ENCODE measurements around the gene AGMO. TPM values are rescaled to one million over a fixed set of nuclear protein-coding genes. Genes with fewer than 3 reads are reported as not detected.

AGMO gene
- polyA plus RNA-seq, 1 donor (not counting 4 experiments of a cell fraction or from before 2014, with no cell fraction given) = not detected

GRCh38 chr7:15503603-15504290, 58.1 kb downstream of the AGMO start:
- Histone ChIP-seq H3K27me3 (ENCODE audit: control insufficient read depth, extremely low read depth, insufficient read depth, low read length) (no peaks in the 10 kb centered on the region), H3K36me3 (ENCODE audit: control insufficient read depth in 2 of 2, extremely low read depth in 1 of 2, insufficient read depth in 2 of 2, low read length in 2 of 2) (no peaks in the 10 kb centered on the region), H3K4me1 (ENCODE audit: control insufficient read depth, extremely low read depth, insufficient read depth, low read length) (no peaks in the 10 kb centered on the region), H3K4me2 (ENCODE audit: control insufficient read depth, extremely low read depth, insufficient read depth, low read depth, low read length) (no peak overlapping the region), H3K27ac (ENCODE audit: control insufficient read depth, insufficient read depth, low read length) (no peak overlapping the region), H4K20me1 (ENCODE audit: control insufficient read depth, extremely low read depth, insufficient read depth, low read length) (no peaks in the 10 kb centered on the region), H2AFZ (ENCODE audit: control insufficient read depth, low read length) (no peak overlapping the region), H3K4me3 (ENCODE audit: control insufficient read depth in 2 of 3, extremely low read depth in 1 of 3, insufficient read depth in 2 of 3, low read depth in 1 of 3, low read length in 3 of 3) (no peak overlapping the region), H3K79me2 (ENCODE audit: control insufficient read depth, insufficient read depth, low read length) (no peaks in the 10 kb centered on the region), H3K9me3 (ENCODE audit: control insufficient read depth, low read depth, low read length) (no peaks in the 10 kb centered on the region), H3K9ac (ENCODE audit: control insufficient read depth, extremely low read depth, insufficient read depth, low read length) (no peak overlapping the region), H3K9me1 (ENCODE audit: control insufficient read depth, extremely low read depth, insufficient read depth, low read length) (no peaks in the 10 kb centered on the region)
- no peak for DNase-seq (ENCODE audit: low read depth, low spot score)
- no peak for TF ChIP-seq EZH2 (IDR thresholded peaks at IDR 0.05; ENCODE audit: low read length)
- TF ChIP-seq, protein P1, sequence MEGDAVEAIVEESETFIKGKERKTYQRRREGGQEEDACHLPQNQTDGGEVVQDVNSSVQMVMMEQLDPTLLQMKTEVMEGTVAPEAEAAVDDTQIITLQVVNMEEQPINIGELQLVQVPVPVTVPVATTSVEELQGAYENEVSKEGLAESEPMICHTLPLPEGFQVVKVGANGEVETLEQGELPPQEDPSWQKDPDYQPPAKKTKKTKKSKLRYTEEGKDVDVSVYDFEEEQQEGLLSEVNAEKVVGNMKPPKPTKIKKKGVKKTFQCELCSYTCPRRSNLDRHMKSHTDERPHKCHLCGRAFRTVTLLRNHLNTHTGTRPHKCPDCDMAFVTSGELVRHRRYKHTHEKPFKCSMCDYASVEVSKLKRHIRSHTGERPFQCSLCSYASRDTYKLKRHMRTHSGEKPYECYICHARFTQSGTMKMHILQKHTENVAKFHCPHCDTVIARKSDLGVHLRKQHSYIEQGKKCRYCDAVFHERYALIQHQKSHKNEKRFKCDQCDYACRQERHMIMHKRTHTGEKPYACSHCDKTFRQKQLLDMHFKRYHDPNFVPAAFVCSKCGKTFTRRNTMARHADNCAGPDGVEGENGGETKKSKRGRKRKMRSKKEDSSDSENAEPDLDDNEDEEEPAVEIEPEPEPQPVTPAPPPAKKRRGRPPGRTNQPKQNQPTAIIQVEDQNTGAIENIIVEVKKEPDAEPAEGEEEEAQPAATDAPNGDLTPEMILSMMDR (optimal IDR thresholded peaks at IDR 0.05 in 1 of 3, IDR thresholded peaks at IDR 0.05 in 1 of 3, conservative IDR thresholded peaks at IDR 0.05 in 1 of 3; ENCODE audit: extremely low read depth in 1 of 3, insufficient read depth in 2 of 3, low read length in 3 of 3) = no peak
- dilution Hi-C loops (cut with MboI; ENCODE audit: extremely low pct_ligation_motif_present, low sequenced_read_pairs) = no loop called here
- no peak for FAIRE-seq

DNA sequence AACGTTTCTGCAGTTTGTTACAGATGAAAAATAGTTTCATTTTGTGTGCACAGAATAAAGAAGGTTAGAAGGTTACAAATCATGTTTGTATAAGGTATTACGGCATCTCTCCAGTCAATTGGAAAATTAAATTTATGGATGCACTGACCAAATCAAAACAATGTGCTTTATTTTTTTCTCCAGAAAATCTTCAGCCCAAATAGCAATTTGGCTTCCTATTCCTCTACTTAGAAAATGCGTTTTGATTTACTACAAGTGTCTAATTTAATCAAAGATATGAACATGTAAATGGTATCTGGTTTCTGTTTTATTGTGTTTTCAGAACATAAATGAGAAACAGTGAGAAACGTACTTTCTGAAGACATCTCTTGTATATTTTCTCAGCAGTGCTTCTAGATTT, 63.4 kb downstream of the AGMO start:
- H3K9ac ChIP-seq (ENCODE audit: control insufficient read depth, extremely low read depth, insufficient read depth, low read length) = no peak overlapping the region
- DNase-seq (ENCODE audit: low read depth, low spot score) = no peak
- no peaks in the 10 kb centered on the region for H3K9me1 ChIP-seq (ENCODE audit: control insufficient read depth, extremely low read depth, insufficient read depth, low read length)
- H3K36me3 ChIP-seq (ENCODE audit: control insufficient read depth in 2 of 2, extremely low read depth in 1 of 2, insufficient read depth in 2 of 2, low read length in 2 of 2) = no peaks in the 10 kb centered on the region
- H3K4me3 ChIP-seq (ENCODE audit: control insufficient read depth in 2 of 3, extremely low read depth in 1 of 3, insufficient read depth in 2 of 3, low read depth in 1 of 3, low read length in 3 of 3) = no peak overlapping the region
- no peaks in the 10 kb centered on the region for H3K79me2 ChIP-seq (ENCODE audit: control insufficient read depth, insufficient read depth, low read length)
- no peak for FAIRE-seq
- no peaks in the 10 kb centered on the region for H3K9me3 ChIP-seq (ENCODE audit: control insufficient read depth, low read depth, low read length)
- H2AFZ ChIP-seq (ENCODE audit: control insufficient read depth, low read length) = no peak overlapping the region
- TF ChIP-seq EZH2 (IDR thresholded peaks at IDR 0.05; ENCODE audit: low read length) = no peak
- TF ChIP-seq, protein P1 (optimal IDR thresholded peaks at IDR 0.05 in 1 of 3, IDR thresholded peaks at IDR 0.05 in 1 of 3, conservative IDR thresholded peaks at IDR 0.05 in 1 of 3; ENCODE audit: extremely low read depth in 1 of 3, insufficient read depth in 2 of 3, low read length in 3 of 3) = no peak
- dilution Hi-C loops (cut with MboI; ENCODE audit: extremely low pct_ligation_motif_present, low sequenced_read_pairs) = no loop called here
- H3K27me3 ChIP-seq (ENCODE audit: control insufficient read depth, extremely low read depth, insufficient read depth, low read length) = no peaks in the 10 kb centered on the region
- no peaks in the 10 kb centered on the region for H4K20me1 ChIP-seq (ENCODE audit: control insufficient read depth, extremely low read depth, insufficient read depth, low read length)
- no peak overlapping the region for H3K4me2 ChIP-seq (ENCODE audit: control insufficient read depth, extremely low read depth, insufficient read depth, low read depth, low read length)
- H3K27ac ChIP-seq (ENCODE audit: control insufficient read depth, insufficient read depth, low read length) = no peak overlapping the region
- H3K4me1 ChIP-seq (ENCODE audit: control insufficient read depth, extremely low read depth, insufficient read depth, low read length) = no peaks in the 10 kb centered on the region

Measured in keratinocyte (primary cell).